Measurements from ENCODE around the gene KAT8. TPM values are rescaled to one million over a fixed set of nuclear protein-coding genes. Genes with fewer than 3 reads are reported as not detected.

Gene KAT8
- total RNA-seq, 1 experiment from 2014 or later, result 44.9 TPM

GRCh38 chr16:31134091-31134571 is 16.7 kb downstream of the KAT8 start:
- Histone ChIP-seq H3K27ac (ENCODE audit: low read depth, low read length) (peak overlapping the region; percentile 44; the same call in 1 of the 2 replicates), H4K20me1 (ENCODE audit: insufficient read depth) (no peaks in the 10 kb centered on the region)
- intact Hi-C loops (cut with micrococcal nuclease), result no loop called here

More at GRCh38 chr16:31134091-31134571, 16.7 kb downstream of the KAT8 start:
- ChIA-PET POLR2A (interaction anchor here (0.6 to 9.9 kb wide), 5 partner anchors 8 to 40 kb away, joined by 3 to 84 read pairs (median 8); partner anchors contain the start of gene KAT8), RAD21 (ENCODE audit: low non-redundant PET in 1 of 2, low total read pairs in 2 of 2, uncharacterized antibody in 2 of 2, unreplicated experiment in 2 of 2) (interaction anchor here in 1 of 2 experiments (2.0 kb wide), 1 partner anchor 17 kb away, joined by 4 read pairs; the partner anchor contains the start of gene KAT8), CTCF (interaction anchor here (1.0 to 1.2 kb wide), 4 partner anchors 17 to 326 kb away, joined by 3 to 6 read pairs (median 4); partner anchors contain the start of genes HSD3B7 and KAT8)
- no peaks in the 10 kb centered on the region for H3K9me2 ChIP-seq (ENCODE audit: insufficient read depth)
- peaks cover 42 to 61% of the 10 kb centered on the region in 2 experiments for H3K4me1 ChIP-seq (ENCODE audit: control insufficient read depth in 1 of 2, insufficient read depth in 2 of 2, low read length in 2 of 2)
- BruUV-seq (replicated peaks), result no TSS peak
- TF ChIP-seq MAX (IDR thresholded peaks at IDR 0.05) (no peak), RAD21 (IDR thresholded peaks at IDR 0.05; ENCODE audit: low read depth) (no peak), SP1 (IDR thresholded peaks at IDR 0.05; ENCODE audit: low read depth) (no peak), CTCF (IDR thresholded peaks at IDR 0.05 in 2 of 3, conservative IDR thresholded peaks at IDR 0.05 in 1 of 3; ENCODE audit: borderline replicate concordance in 1 of 3, insufficient read depth in 1 of 3, low read depth in 2 of 3, low read length in 2 of 3) (no peak), ZBTB33 (IDR thresholded peaks at IDR 0.05; ENCODE audit: extremely low read depth, insufficient replicate concordance, low read length) (no peak), ATF3 (IDR thresholded peaks at IDR 0.05) (no peak), POLR2A (IDR thresholded peaks at IDR 0.05; ENCODE audit: borderline replicate concordance, extremely low read depth, insufficient read depth, insufficient read length) (no peak), POLR2AphosphoS5 (IDR thresholded peaks at IDR 0.05; ENCODE audit: low read depth, low read length) (no peak), TCF7L2 (IDR thresholded peaks at IDR 0.05; ENCODE audit: borderline replicate concordance, extremely low read depth, insufficient read depth, insufficient read length) (no peak), EZH2phosphoT487 (IDR thresholded peaks at IDR 0.05; ENCODE audit: borderline replicate concordance) (no peak), EZH2 (IDR thresholded peaks at IDR 0.05) (no peak), FOSL1 (IDR thresholded peaks at IDR 0.05; ENCODE audit: low read depth) (no peak), ZNF274 (IDR thresholded peaks at IDR 0.05; ENCODE audit: low read depth, low read length) (no peak), YY1 (IDR thresholded peaks at IDR 0.05; ENCODE audit: extremely low read depth, insufficient replicate concordance, low read depth, low read length) (no peak), REST (IDR thresholded peaks at IDR 0.05; ENCODE audit: low read depth) (no peak), CBX3 (IDR thresholded peaks at IDR 0.05; ENCODE audit: low read depth) (no peak)
- H3K9me3 ChIP-seq (ENCODE audit: control insufficient read depth in 1 of 2, insufficient read depth in 1 of 2, low read depth in 1 of 2, low read length in 2 of 2), result no peaks in the 10 kb centered on the region
- no peaks in the 10 kb centered on the region for H3K27me3 ChIP-seq (ENCODE audit: insufficient read depth, low read length)
- H3K9ac ChIP-seq (ENCODE audit: low read length), result peak overlapping the region; percentile 78; the same call in 1 of the 2 replicates
- H3K4me3 ChIP-seq (replicated peaks in 1 of 2; ENCODE audit: low read depth in 1 of 2, low read length in 2 of 2), result peak overlapping the region; percentile 70 to 74; a peak in 3 of 4 replicates
- no peak for DNase-seq (ENCODE audit: low read depth, low spot score)
- H3K36me3 ChIP-seq (ENCODE audit: control insufficient read depth in 1 of 2, insufficient read depth in 2 of 2, low read length in 2 of 2), result peaks cover 8 to 14% of the 10 kb centered on the region in 2 experiments; a peak in 3 of 4 replicates
- ATAC-seq, result no peak
- H2AFZ ChIP-seq (ENCODE audit: low read depth, low read length, poor library complexity, severe bottlenecking), result no peak overlapping the region
- H3K79me2 ChIP-seq (ENCODE audit: insufficient read depth, low read length), result peaks cover 7% of the 10 kb centered on the region; the same call in 1 of the 2 replicates
- H3K4me2 ChIP-seq (ENCODE audit: low read length), result peak overlapping the region; percentile 99
